PC-9 (cell line): Measurements from ENCODE around the gene PPFIBP1. TPM values are rescaled to one million over a fixed set of nuclear protein-coding genes. Genes with fewer than 3 reads are reported as not detected.
"Not testable (repeated sequence)": the region's sequence is repeated elsewhere in the genome, so short reads cannot be mapped to it uniquely, and the experiment has no call there.

Source experiments
- BruUV-seq: library from RNA; stranded (reverse); fragments of 400-500 nt; replicated peaks from 2 replicates; lab custom pipeline; 2021; lab: Mats Ljungman, UMichigan
- CTCF ChIA-PET: fragments of 300-600 bp; sonication (Branson Sonifier 250); formaldehyde crosslinking; loops from one replicate; lab custom pipeline; 2022; ENCODE audit warnings: antibody characterized with exemption; lab: Charles Lee
- POLR2A ChIA-PET: fragments of 300-600 bp; sonication (Branson Sonifier 250); formaldehyde crosslinking; loops from one replicate; lab custom pipeline; 2022; ENCODE audit warnings: antibody characterized with exemption; ENCODE audit not compliant: unreplicated experiment; lab: Charles Lee
- DNase-seq, 2 experiments: peaks; one replicate each; pipeline versions ENCODE4 v3.0.0 to v3.0.0-alpha.2; 2015 to 2022; ENCODE audit warnings: mixed read lengths in 1 of 2
- H2AFZ ChIP-seq: fragments of 200-600 bp; sonication (generic); 2 replicates; pipeline ENCODE4 v1.8.1; 2017; ENCODE audit warnings: antibody characterized with exemption
- H3F3A ChIP-seq: fragments of 200-600 bp; sonication (generic); 2 replicates; pipeline ENCODE4 v1.8.1; 2017; ENCODE audit warnings: antibody characterized with exemption, mild to moderate bottlenecking, low read depth; ENCODE audit not compliant: insufficient read depth
- H3K27ac ChIP-seq: fragments of 200-600 bp; sonication (generic); 2 replicates; pipeline ENCODE4 v1.6.1; 2016; ENCODE audit warnings: mixed run types
- H3K27me3 ChIP-seq: fragments of 200-600 bp; sonication (generic); 2 replicates; pipeline ENCODE4 v1.6.1; 2016; ENCODE audit warnings: low read depth, mixed run types; ENCODE audit not compliant: insufficient read depth
- H3K36me3 ChIP-seq: fragments of 200-600 bp; sonication (generic); 2 replicates; pipeline ENCODE4 v1.6.1; 2016; ENCODE audit warnings: low read depth, mixed run types
- H3K4me1 ChIP-seq: fragments of 200-600 bp; sonication (generic); replicated peaks from 2 replicates; pipeline ENCODE4 v1.6.1; 2016; ENCODE audit warnings: mixed run types; ENCODE audit not compliant: insufficient read depth
- H3K4me2 ChIP-seq: fragments of 200-600 bp; sonication (generic); 2 replicates; pipeline ENCODE4 v1.6.1; 2017; ENCODE audit warnings: mixed run types
- H3K4me3 ChIP-seq: fragments of 200-600 bp; sonication (generic); 2 replicates; pipeline ENCODE4 v1.6.1; 2016; ENCODE audit warnings: mixed run types
- H3K79me2 ChIP-seq: fragments of 200-600 bp; sonication (generic); 2 replicates; pipeline ENCODE4 v1.6.1; 2017; ENCODE audit warnings: low read depth, mixed run types
- H3K9me2 ChIP-seq: fragments of 200-600 bp; sonication (generic); 2 replicates; pipeline ENCODE4 v1.8.1; 2017; ENCODE audit warnings: mild to moderate bottlenecking; ENCODE audit not compliant: insufficient read depth
- H3K9me3 ChIP-seq: fragments of 200-600 bp; sonication (generic); 2 replicates; pipeline ENCODE4 v1.8.1; 2016; ENCODE audit warnings: low read depth; ENCODE audit not compliant: insufficient read depth
- H4K20me1 ChIP-seq: fragments of 200-600 bp; sonication (generic); 2 replicates; pipeline ENCODE4 v1.8.1; 2017; ENCODE audit not compliant: insufficient read depth
- EZH2 ChIP-seq: fragments of 200-600 bp; sonication (generic); IDR thresholded peaks from 2 replicates; pipeline ENCODE4 v1.8.0; 2017; ENCODE audit warnings: antibody characterized with exemption, low read depth
- intact Hi-C: fragments of 100-400 bp; cut with micrococcal nuclease; formaldehyde crosslinking; loops from one replicate; pipeline ENCODE4 v1.10.0; 2022; ENCODE audit not compliant: unreplicated experiment
- total RNA-seq: library from RNA; stranded (reverse); gene quantifications from 2 replicates; pipeline ENCODE4 v1.2.3, GENCODE V29; 2021
- TF ChIP-seq, protein P1 (sequence below): fragments of 200-600 bp; sonication (generic); conservative IDR thresholded peaks from 2 replicates; pipeline ENCODE4 v1.6.1; 2017; ENCODE audit warnings: mixed run types, antibody characterized with exemption, mild to moderate bottlenecking, moderate library complexity

Gene PPFIBP1
- total RNA-seq, 1 experiment from 2014 or later = 77.0 TPM

DNA sequence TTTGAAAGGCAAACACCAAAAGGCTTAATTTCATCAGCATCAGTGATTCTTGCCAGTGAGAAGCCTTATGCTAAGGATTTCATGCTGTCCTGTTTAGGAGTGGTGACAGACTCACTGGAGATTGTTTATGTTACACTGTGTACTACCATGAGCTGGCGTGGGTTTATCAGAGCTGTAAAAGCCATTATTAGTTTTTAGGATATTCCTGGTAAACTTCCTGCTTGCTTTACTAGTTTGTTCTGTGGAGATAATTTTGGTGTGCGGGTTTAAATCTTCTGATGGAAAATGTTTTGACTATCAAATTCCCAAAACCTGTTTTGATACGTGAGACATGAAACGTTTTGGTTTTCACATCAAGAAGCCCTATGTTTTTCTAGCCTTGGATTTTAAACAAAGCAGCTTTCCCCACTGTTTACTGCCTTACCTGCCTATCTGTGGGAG is 15.2 kb downstream of the PPFIBP1 start:
- H3F3A ChIP-seq = no peaks in the 10 kb centered on the region
- intact Hi-C loops = no loop called here
- H3K79me2 ChIP-seq = peaks cover 25% of the 10 kb centered on the region
- no peaks in the 10 kb centered on the region for H3K9me2 ChIP-seq
- no peaks in the 10 kb centered on the region for H3K9me3 ChIP-seq
- CTCF ChIA-PET = no interaction called here
- no peak overlapping the region for H3K4me2 ChIP-seq
- H4K20me1 ChIP-seq = no peaks in the 10 kb centered on the region
- POLR2A ChIA-PET = interaction anchor here (0.5 kb wide), 1 partner anchor 96 kb away, joined by 4 read pairs; no protein-coding TSS in a partner anchor
- no peak for TF ChIP-seq EZH2
- TF ChIP-seq, protein P1, sequence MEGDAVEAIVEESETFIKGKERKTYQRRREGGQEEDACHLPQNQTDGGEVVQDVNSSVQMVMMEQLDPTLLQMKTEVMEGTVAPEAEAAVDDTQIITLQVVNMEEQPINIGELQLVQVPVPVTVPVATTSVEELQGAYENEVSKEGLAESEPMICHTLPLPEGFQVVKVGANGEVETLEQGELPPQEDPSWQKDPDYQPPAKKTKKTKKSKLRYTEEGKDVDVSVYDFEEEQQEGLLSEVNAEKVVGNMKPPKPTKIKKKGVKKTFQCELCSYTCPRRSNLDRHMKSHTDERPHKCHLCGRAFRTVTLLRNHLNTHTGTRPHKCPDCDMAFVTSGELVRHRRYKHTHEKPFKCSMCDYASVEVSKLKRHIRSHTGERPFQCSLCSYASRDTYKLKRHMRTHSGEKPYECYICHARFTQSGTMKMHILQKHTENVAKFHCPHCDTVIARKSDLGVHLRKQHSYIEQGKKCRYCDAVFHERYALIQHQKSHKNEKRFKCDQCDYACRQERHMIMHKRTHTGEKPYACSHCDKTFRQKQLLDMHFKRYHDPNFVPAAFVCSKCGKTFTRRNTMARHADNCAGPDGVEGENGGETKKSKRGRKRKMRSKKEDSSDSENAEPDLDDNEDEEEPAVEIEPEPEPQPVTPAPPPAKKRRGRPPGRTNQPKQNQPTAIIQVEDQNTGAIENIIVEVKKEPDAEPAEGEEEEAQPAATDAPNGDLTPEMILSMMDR = no peak
- H3K4me1 ChIP-seq = no peaks in the 10 kb centered on the region
- H2AFZ ChIP-seq = no peak overlapping the region
- H3K27ac ChIP-seq = no peak overlapping the region
- H3K4me3 ChIP-seq = no peak overlapping the region
- H3K36me3 ChIP-seq = no peaks in the 10 kb centered on the region
- BruUV-seq = no TSS peak
- no peaks in the 10 kb centered on the region for H3K27me3 ChIP-seq
- no peak for DNase-seq

DNA sequence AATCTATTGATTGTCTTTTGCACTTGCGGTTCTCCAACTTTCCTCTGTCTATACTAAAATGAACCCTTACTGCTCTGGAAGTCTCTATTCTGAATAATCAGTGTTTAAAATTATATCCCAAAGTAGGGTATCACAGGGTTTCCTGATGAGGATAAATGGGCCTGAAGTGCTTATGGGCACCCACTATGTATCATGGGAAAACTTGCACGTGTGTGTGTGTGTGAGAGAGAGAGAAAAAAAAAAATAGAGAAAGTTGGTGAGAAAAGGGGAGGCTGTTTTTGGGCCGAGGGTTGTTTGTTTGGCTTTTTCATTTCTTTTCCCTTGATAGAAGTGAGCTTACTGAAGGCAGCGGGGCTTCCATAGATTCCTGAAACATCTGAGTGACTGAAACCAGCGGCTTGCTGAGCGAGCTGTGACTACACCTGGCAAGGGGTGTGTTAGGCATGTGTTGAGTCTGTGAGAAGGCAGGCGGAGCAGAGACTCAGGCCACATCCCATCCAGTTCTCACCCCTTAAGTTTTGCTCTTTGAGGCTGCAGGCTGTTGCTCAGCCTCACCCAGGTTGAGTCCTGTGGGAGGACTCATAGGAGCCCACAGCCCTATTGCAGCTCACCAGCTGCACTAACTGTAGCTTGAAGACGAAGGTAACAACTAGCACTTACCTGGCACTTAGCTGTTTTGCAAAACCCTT is 17.2 kb downstream of the PPFIBP1 start:
- no peak overlapping the region for H2AFZ ChIP-seq
- H3K27ac ChIP-seq = no peak overlapping the region
- TF ChIP-seq EZH2 = no peak
- TF ChIP-seq, protein P1 = no peak
- no TSS peak for BruUV-seq
- ChIA-PET CTCF (interaction anchor here (0.7 kb wide), 1 partner anchor 107 kb away, joined by 3 read pairs; no protein-coding TSS in a partner anchor), POLR2A (interaction anchor here (0.6 kb wide), 1 partner anchor 48 kb away, joined by 4 read pairs; no protein-coding TSS in a partner anchor)
- intact Hi-C loops = no loop called here
- H3K4me1 ChIP-seq = no peaks in the 10 kb centered on the region
- H3K9me2 ChIP-seq = no peaks in the 10 kb centered on the region
- DNase-seq = no peak
- peaks cover 25% of the 10 kb centered on the region for H3K79me2 ChIP-seq
- no peaks in the 10 kb centered on the region for H3K27me3 ChIP-seq
- no peaks in the 10 kb centered on the region for H3K36me3 ChIP-seq
- H3K4me2 ChIP-seq = no peak overlapping the region
- H3K4me3 ChIP-seq = no peak overlapping the region
- H4K20me1 ChIP-seq = no peaks in the 10 kb centered on the region
- no peaks in the 10 kb centered on the region for H3K9me3 ChIP-seq
- H3F3A ChIP-seq = no peaks in the 10 kb centered on the region

DNA sequence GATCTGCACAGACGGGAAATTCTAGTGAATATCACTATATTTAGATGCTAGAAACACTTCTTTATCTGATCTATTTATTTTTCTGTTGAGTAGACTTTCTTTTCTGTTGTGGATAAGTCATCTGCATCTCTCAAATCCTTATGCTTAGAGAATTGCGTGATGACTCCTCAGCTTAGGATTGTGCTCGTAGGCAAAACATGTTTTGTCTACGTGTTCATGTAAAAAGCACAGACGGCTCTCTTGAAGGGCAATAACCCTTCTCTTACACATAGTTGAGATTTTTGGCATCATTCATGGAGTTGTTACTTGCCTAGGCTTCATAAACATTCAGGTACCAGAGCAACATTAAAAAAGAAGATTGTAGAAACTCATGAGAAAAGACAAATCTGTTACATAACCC is 18.6 kb downstream of the PPFIBP1 start:
- Histone ChIP-seq H3K4me3 (no peak overlapping the region), H3K27me3 (no peaks in the 10 kb centered on the region), H3K36me3 (no peaks in the 10 kb centered on the region), H3K4me1 (no peaks in the 10 kb centered on the region), H3F3A (no peaks in the 10 kb centered on the region), H2AFZ (no peak overlapping the region), H3K9me3 (no peaks in the 10 kb centered on the region), H3K27ac (no peak overlapping the region), H3K9me2 (no peaks in the 10 kb centered on the region), H3K79me2 (peaks cover 25% of the 10 kb centered on the region; the same call in 1 of the 2 replicates), H4K20me1 (no peaks in the 10 kb centered on the region), H3K4me2 (no peak overlapping the region)
- CTCF ChIA-PET = no interaction called here
- no peak for TF ChIP-seq EZH2
- TF ChIP-seq, protein P1 = no peak
- intact Hi-C loops = no loop called here
- DNase-seq = no peak
- BruUV-seq = no TSS peak
- POLR2A ChIA-PET = no interaction called here

DNA sequence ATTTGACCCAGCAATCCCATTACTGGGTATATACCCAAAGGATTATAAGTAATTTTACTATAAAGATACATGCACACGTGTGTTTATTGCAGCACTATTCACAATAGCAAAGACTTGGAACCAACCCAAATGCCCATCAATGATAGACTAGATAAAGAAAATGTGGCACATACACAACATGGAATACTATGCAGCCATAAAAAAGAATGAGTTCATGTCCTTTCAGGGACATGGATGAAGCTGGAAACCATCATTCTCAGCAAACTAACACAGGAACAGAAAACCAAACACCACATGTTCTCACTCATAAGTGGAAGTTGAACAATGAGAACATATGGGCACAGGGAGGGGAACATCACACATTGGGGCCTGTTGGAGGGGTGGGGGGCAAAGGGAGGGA is 20.9 kb downstream of the PPFIBP1 start:
- BruUV-seq, H2AFZ ChIP-seq, DNase-seq, H3K4me3 ChIP-seq, H3K27me3 ChIP-seq, H3K36me3 ChIP-seq, H3K4me2 ChIP-seq, CTCF ChIA-PET, POLR2A ChIA-PET, intact Hi-C loops, H4K20me1 ChIP-seq, H3K9me3 ChIP-seq, H3K27ac ChIP-seq, H3K9me2 ChIP-seq: not testable (repeated sequence)
- Histone ChIP-seq H3F3A (peaks cover 17% of the 10 kb centered on the region), H3K4me1 (peaks cover 21% of the 10 kb centered on the region), H3K79me2 (peaks cover 14% of the 10 kb centered on the region; the same call in 1 of the 2 replicates)
